G401.6 (cell line): ENCODE data around the gene SLC4A1.

ENCODE experiments used
- FAIRE-seq: peaks from 2 replicates; lab custom pipeline; 2012; peaks lifted over from hg19 to GRCh38; lab: Jason Lieb, UNC

Gene SLC4A1

GRCh38 chr17:44267818-44268490 lies at the start of gene SLC4A1:
Gene SLC4A1 (minus strand): TSS chr17:44268135. CDS start chr17:44262866, 5,269 bp downstream.
- FAIRE-seq: no peak

- FAIRE-seq: no peak
Observed at GRCh38 chr17:44317545-44317944, 49.6 kb upstream of the SLC4A1 start.

- FAIRE-seq: no peak
Observed at GRCh38 chr17:44315760-44316731, 48.1 kb upstream of the SLC4A1 start.

- no peak for FAIRE-seq
Observed at GRCh38 chr17:44314869-44315661, 47.1 kb upstream of the SLC4A1 start.

- no peak for FAIRE-seq
Observed at GRCh38 chr17:44314524-44314868, 46.6 kb upstream of the SLC4A1 start.

GRCh38 chr17:44314031-44314430 lies 46.1 kb upstream of the SLC4A1 start:
- no peak for FAIRE-seq

- no peak for FAIRE-seq
Observed at GRCh38 chr17:44312396-44313104, 44.6 kb upstream of the SLC4A1 start.

- no peak for FAIRE-seq
Observed at GRCh38 chr17:44311562-44312181, 43.7 kb upstream of the SLC4A1 start.

- no peak for FAIRE-seq
Observed at GRCh38 chr17:44310609-44311376, 42.9 kb upstream of the SLC4A1 start.

- no peak for FAIRE-seq
Observed at GRCh38 chr17:44310188-44310587, 42.3 kb upstream of the SLC4A1 start.

GRCh38 chr17:44309472-44309871 lies 41.5 kb upstream of the SLC4A1 start:
- FAIRE-seq: no peak

- FAIRE-seq: no peak
Observed at GRCh38 chr17:44308865-44309264, 40.9 kb upstream of the SLC4A1 start.

- FAIRE-seq: peak; percentile 71
Observed at GRCh38 chr17:44308320-44308818, 40.4 kb upstream of the SLC4A1 start, which contains the start of gene RUNDC3A. Gene RUNDC3A (plus strand): TSS chr17:44308601. CDS start chr17:44308833, 232 bp downstream.

- no peak for FAIRE-seq
Observed at GRCh38 chr17:44307387-44308186, 39.7 kb upstream of the SLC4A1 start.

- FAIRE-seq: no peak
Observed at GRCh38 chr17:44304651-44305050, 36.7 kb upstream of the SLC4A1 start.

- FAIRE-seq: no peak
Observed at GRCh38 chr17:44297975-44298374, 30.0 kb upstream of the SLC4A1 start.

GRCh38 chr17:44293509-44294226 lies 25.7 kb upstream of the SLC4A1 start:
- no peak for FAIRE-seq

- FAIRE-seq: no peak
Observed at GRCh38 chr17:44287651-44288050, 19.7 kb upstream of the SLC4A1 start.

- no peak for FAIRE-seq
Observed at GRCh38 chr17:44284024-44284400, 16.1 kb upstream of the SLC4A1 start.
